ENCODE results near the gene TNIK.

Gene TNIK

DNA sequence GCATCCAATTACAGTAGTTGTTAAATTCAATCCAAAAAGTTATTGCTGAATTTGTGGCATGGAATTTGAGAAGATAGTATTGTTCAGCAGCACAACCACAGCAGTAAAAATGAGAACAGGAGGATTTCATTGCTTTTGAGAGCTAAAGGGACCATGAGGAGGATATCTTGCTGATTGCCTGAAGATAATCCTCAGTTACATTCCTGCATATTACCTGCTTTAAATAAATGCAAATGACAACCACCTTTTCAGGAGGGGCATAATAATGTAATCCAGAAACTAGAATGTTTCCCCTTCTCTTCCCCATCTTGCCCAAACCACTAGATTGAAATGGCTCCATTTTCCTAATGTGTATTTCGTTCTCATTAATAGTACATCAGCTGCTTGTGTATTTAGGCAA, 398.5 kb downstream of the TNIK start:
- DNase-seq (ENCODE audit: insufficient read length, low spot score), result no peak
- FAIRE-seq, result no peak
- no peak for TF ChIP-seq POLR2A (IDR thresholded peaks at IDR 0.05; ENCODE audit: low read depth, low read length)

DNA sequence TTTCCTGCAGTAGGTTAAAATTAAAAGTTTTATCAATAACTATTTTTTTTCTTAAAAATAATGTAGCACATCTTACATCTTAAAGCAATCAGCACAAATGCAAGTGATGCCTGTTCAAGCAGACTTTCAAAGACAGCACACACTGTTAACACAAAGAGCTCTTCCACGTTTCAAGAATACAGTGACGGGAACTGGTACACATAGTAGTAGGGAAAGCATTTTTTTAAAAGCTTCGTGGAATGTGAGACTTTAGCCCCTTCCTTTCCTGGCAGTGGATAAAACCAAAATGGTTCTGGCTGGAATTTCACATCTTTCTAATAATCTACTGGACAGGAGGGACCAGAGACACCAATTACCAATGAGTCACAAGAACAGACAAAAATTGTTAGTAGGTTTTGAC, 400.2 kb downstream of the TNIK start:
- DNase-seq (ENCODE audit: insufficient read length, low spot score) (no peak), FAIRE-seq (no peak)
- TF ChIP-seq POLR2A (IDR thresholded peaks at IDR 0.05; ENCODE audit: low read depth, low read length), result no peak

DNA sequence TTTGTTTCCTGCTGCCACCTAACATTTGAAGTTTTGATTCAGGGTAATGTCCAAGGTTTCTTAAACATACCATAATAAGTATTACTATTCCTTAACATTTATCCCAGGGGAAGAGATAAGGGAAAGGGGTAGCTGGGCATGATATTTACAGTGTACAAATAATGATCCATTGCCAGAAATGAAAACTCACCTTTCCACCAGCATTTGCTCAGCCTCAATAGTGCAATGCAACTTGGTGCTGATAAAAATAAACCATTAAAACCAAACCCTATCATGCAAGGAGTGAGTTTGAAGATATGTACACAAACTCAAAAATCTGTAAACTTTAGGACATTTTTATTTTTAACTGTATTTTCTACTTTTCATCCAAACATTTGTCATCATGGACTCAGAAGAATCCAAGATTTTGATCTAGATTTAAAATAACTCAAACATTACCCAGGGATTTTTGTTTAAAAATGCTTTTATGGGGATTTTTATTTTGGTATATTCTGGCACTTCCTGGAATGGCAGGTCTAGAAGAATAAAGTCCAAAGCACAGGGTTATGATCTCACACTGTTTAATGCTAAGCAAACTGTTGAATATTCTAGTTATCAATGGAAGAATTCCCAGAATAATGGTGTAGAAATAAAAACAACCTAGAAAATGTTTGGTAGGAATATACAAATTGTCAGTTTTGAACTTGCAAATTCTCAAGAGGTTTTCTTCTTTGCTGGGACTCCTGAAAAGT, 401.2 kb downstream of the TNIK start:
- no peak for FAIRE-seq
- TF ChIP-seq POLR2A (IDR thresholded peaks at IDR 0.05; ENCODE audit: low read depth, low read length), result no peak
- DNase-seq (ENCODE audit: insufficient read length, low spot score), result no peak

DNA sequence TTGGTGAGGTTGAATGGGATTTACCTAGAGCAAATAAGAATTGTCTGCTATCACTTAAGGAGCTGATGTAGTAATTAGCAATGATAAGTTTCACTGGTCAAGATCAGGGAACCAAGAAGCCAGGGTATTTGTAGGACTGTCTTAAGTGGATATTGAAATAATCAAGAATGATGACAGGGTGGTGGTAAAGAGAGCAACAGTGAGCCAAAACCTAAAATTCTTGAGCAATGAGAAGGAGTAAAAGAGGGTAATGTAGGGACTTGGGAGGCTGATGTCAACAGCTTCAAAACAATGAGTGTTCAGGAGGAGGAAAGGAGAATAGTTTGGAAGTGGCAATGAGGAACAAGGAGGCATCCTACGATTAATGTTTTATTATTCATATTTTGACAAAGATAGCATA, 402.1 kb downstream of the TNIK start:
- FAIRE-seq, result no peak
- no peak for TF ChIP-seq POLR2A (IDR thresholded peaks at IDR 0.05; ENCODE audit: low read depth, low read length)
- no peak for DNase-seq (ENCODE audit: insufficient read length, low spot score)

DNA sequence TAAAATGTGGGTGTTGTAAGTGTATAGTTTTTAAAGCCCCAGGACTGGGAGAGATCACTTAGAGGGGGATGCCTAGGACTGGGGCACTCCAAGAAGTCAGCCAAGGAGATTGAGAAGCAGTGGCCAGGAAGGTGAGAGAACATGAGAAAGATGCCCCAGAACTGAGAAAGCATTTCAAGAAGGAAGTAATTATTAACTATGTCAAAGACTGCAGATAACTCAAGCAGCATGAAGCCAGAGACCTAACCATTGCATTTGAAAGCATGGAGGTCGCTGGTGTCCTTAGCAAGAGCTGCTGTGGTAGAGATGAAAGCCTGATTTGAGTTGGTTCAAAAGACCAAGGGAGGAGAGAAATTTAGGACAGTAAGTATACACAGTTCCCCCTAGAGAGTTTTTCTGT, 403.1 kb downstream of the TNIK start:
- DNase-seq (ENCODE audit: insufficient read length, low spot score) (no peak), FAIRE-seq (no peak)
- no peak for TF ChIP-seq POLR2A (IDR thresholded peaks at IDR 0.05; ENCODE audit: low read depth, low read length)

DNA sequence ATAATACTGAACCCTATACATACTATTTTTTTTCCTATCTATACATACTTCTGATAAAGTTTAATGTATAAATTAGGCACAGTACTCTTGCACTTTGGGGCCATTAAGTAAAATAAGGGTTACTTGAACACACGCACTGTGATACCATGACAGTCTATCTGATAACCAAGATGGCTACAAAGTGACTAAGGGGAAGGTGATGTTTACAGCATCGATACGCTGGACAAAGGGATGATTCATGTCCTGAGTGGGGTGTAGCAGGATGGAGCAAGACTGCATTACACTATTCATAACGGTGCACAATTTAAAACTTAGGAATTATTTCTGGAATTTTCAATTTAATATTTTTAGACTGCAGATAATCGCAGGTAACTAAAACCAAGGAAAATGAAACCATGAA, 403.7 kb downstream of the TNIK start:
- DNase-seq (ENCODE audit: insufficient read length, low spot score) (no peak), FAIRE-seq (peak; percentile 74)
- TF ChIP-seq POLR2A (IDR thresholded peaks at IDR 0.05; ENCODE audit: low read depth, low read length), result no peak

DNA sequence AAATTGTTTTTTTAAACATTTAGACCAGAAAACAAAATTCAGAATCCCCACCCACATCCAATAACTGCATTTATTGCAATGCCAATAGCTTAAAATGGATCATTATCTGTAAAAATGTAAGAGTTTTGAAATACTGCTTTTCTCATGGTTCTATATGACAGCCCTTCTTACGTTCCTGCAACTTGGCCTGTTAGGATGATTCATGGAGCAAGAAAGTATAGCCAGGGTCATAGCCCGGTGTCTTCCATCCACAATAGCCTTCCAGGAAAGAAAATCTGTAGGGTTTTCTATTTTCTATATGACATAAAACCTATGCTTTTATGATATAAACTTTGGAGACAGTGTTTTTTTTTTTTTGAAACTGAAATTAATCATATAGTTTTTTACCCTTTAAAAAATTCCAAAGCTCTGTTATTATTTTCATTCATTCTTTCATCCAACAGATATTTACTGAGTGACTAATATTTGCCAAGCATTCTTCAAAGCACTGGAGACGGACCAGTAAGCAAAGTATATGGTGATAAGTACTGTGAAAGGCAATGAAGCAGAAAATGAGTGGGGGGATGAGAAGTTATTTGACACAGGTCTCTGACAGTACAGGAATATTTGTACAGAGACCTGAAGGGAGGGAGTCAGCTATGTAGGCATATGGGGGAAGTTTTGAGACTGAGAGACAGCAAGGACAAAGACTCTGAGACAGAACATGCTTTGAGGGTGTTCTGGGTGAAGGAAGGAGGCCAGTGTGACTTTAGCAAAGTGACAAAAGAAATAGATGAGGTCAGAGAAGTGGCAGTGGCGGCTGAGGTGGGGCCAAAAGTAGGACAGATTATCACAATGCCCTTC, 404.6 kb downstream of the TNIK start:
- FAIRE-seq, result no peak
- no peak for DNase-seq (ENCODE audit: insufficient read length, low spot score)
- TF ChIP-seq POLR2A (IDR thresholded peaks at IDR 0.05; ENCODE audit: low read depth, low read length), result no peak

DNA sequence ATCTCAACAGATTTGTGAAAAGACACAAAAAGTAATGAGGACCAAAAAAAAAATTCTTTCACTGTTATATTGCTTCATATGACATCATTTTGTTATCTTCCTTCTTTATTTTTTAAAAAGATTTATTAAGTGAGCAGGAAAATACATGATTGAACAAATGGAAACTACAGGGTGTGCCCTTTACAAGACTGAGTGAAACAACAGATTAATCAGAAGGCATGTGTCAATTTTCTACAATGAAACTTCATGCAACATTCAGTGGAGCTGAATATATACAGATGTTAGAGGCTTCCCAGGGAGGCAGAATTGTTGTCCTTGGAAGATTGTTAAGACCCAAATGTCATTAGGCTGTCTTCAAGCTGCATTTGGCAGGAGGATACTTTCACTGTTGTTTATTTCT, 405.3 kb downstream of the TNIK start:
- FAIRE-seq (no peak), DNase-seq (ENCODE audit: insufficient read length, low spot score) (no peak)

DNA sequence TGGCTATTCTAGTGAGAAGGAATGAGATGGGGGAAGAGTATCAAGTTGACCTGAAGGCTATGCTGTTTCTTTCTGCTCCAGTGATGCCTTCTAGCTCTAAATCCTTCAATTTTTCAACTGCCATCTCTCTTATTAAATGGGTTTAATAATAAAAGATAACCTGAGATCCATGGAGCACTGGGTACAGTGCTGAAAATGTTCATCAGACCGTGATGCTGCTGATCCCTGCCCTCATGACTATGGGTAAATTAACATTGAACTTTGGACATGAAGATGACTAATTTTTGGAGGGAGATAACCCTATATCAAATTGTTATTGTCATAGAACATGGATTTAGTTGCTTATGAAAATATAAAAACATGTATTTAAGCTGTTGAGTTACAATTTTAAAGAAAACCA, 406.0 kb downstream of the TNIK start:
- no peak for FAIRE-seq
- no peak for TF ChIP-seq POLR2A (IDR thresholded peaks at IDR 0.05; ENCODE audit: low read depth, low read length)
- no peak for DNase-seq (ENCODE audit: insufficient read length, low spot score)

More for the DNA sequence above, 405.3 kb downstream of the TNIK start:
- TF ChIP-seq POLR2A (IDR thresholded peaks at IDR 0.05; ENCODE audit: low read depth, low read length), result no peak

DNA sequence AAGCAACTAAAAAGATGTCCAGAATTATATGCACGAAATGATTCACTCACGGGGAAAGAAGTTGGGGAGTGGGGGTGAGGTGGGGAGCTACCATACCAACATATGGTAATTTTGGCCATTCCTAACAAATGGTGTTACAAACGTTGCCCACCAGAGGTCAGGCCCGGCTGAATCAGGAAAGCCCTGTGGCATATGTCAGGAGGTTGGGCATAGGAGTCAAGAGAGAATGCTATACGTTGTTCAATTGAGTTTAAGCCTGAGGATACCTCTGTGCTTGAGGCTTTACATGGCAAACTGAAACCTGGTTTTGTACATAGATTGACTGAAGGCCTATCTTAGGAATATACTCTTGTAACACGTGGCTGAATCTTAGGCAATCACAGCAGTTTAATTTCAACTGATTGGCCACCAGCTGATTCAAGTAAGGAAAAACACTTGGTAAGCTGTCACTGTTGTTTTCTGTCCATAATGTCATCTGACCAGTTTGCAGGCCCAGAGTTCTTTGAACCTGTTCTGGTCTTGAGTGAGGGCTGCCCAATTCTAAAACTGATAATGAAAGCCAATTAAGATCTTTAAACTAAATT, 410.3 kb downstream of the TNIK start:
- FAIRE-seq (peak; percentile 65), DNase-seq (ENCODE audit: insufficient read length, low spot score) (peak; percentile 38)
- TF ChIP-seq POLR2A (IDR thresholded peaks at IDR 0.05; ENCODE audit: low read depth, low read length), result no peak

DNA sequence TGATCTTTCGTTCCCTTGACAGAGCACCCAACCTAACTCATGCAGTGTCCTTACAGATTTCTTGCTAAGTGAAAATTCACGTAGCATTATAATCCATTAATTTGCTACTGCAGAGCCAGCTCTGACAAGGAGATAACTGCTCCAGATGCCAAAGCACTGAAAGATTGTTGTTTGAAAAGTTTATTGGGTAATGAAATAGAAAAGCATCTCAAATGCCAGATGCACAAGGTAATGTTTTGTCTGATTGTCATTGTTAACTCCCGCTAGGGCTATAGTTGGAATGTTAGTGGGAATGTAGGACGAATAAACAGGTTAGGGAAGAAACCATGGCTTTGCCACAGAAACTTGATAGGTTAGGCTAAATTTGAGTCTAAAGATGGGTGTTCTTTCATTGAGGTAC, 413.4 kb downstream of the TNIK start:
- no peak for DNase-seq (ENCODE audit: insufficient read length, low spot score)
- no peak for FAIRE-seq
- no peak for TF ChIP-seq POLR2A (IDR thresholded peaks at IDR 0.05; ENCODE audit: low read depth, low read length)

DNA sequence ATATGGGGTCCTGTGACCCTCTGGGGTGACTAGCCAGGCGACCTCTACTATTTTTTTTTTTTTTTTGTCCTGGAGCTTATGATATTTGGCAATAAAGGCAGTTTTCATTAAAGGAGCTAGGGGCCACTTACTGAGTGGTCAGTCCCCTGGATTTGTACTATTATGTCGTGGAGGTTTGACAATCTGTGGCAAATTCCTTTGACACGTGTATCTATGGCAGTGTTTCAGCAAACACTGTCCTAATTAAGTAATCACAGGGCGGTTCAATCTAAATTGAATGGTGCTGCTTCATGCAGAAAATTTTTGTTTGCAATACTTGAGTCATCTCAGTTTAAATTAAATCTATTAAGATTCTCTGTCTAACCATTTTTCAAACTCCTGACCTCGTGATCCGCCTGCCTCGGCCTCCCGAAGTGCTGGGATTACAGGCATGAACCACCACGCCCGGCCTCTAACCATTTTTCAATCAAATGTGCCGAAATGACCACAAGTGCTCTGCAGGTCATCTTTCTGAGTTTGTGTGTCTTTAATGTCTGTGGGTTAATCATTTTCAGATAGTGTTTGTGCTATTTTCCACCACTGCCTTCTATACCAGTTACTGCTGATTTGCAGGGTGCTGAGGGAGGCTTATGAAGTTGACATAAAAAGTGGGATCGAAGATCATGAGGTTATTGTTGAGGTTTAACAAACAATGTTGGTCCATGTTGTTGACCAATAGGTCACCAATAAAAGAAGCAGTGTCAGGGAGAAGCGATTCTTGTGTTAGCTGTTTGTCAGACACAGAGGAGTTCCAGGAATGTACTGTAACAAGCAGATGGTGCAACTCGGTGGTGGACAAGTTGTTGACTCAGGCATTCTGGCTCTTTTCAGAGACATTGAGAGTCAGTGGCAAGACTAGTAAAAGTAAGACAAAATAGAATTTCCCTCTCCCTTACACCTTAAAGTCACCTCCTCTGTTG, 415.1 kb downstream of the TNIK start:
- no peak for DNase-seq (ENCODE audit: insufficient read length, low spot score)

DNA sequence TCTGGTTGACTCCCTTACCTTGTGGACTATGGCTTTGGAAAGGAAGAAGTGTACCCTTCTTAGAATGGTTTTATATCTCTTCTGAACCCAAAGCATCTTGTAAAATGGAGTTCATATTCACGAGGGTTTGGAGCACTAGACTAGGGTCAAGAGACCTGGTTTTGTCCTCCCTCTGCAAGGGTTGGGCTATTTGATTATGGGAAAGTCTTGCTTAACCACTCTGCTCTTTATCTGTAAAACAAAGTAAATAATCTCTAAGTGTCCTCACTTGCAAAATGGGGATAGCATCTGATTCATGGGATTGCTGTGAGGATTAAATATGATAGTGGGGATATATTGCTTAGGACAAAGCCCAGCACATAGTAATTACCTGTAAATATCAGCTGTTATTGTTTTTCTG, 415.8 kb downstream of the TNIK start:
- DNase-seq (ENCODE audit: insufficient read length, low spot score) (no peak), FAIRE-seq (no peak)

More for the DNA sequence above, 415.1 kb downstream of the TNIK start:
- FAIRE-seq, result no peak
- no peak for TF ChIP-seq POLR2A (IDR thresholded peaks at IDR 0.05; ENCODE audit: low read depth, low read length)

More for the DNA sequence above, 415.8 kb downstream of the TNIK start:
- TF ChIP-seq POLR2A (IDR thresholded peaks at IDR 0.05; ENCODE audit: low read depth, low read length), result no peak

Measured in H54 (cell line).